Thyroid gland (tissue), 4 donors: ENCODE measurements around the gene IFNGR1. TPM values are rescaled to one million over a fixed set of nuclear protein-coding genes. Genes with fewer than 3 reads are reported as not detected.

Experiments
- DNase-seq, 2 donors: peaks; one replicate each; pipeline ENCODE4 v3.0.0-alpha.2; 2019
- H3K27ac ChIP-seq, 3 donors: fragments of 200-600 bp; sonication (generic); 1 replicate in 2 of 3; 2 replicates in 1 of 3; pipeline ENCODE4 v1.5.1; 2016 to 2019; ENCODE audit warnings: mild to moderate bottlenecking in 1 of 3, moderate library complexity in 1 of 3
- H3K27me3 ChIP-seq: fragments of 200-600 bp; sonication (generic); one replicate; pipeline ENCODE4 v1.5.1; 2019
- H3K36me3 ChIP-seq, 2 donors: fragments of 200-600 bp; sonication (generic); one replicate each; pipeline ENCODE4 v1.5.1; 2016 to 2019
- H3K4me1 ChIP-seq, 2 donors: fragments of 200-600 bp; sonication (generic); one replicate each; pipeline ENCODE4 v1.5.1; 2017 to 2019
- H3K4me3 ChIP-seq, 3 donors: fragments of 200-600 bp; sonication (generic); replicated peaks in 1 of 3; 1 replicate in 2 of 3; 2 replicates in 1 of 3; pipeline ENCODE4 v1.5.1; 2016; ENCODE audit warnings: mild to moderate bottlenecking in 1 of 3
- H3K9me3 ChIP-seq: fragments of 200-600 bp; sonication (generic); one replicate; pipeline ENCODE4 v1.5.1; 2017
- CTCF ChIP-seq, 6 experiments: fragments of 200-600 bp in 3 of 6; fragments of 450-650 bp in 3 of 6; sonication (generic) in 3 of 6; IDR thresholded peaks; one replicate each; pipeline ENCODE4 v1.5.1; 2016 to 2019; ENCODE audit warnings: antibody characterized with exemption in 6 of 6, mild to moderate bottlenecking in 2 of 6, inconsistent platforms in 1 of 6, moderate library complexity in 1 of 6
- POLR2A ChIP-seq, 2 donors: fragments of 450-650 bp; IDR thresholded peaks; one replicate each; pipeline ENCODE4 v1.6.1; 2017; ENCODE audit warnings: antibody characterized with exemption in 2 of 2, mild to moderate bottlenecking in 2 of 2, moderate library complexity in 1 of 2
- WGBS, 2 donors: methylation state at CpG; one replicate each; pipeline ENCODE4 v1.1.5; 2017; 5-methylcytosine and 5-hydroxymethylcytosine counted together
- intact Hi-C: fragments of 100-400 bp; cut with DNase I; formaldehyde crosslinking; loops from one replicate; pipeline ENCODE4 v1.15.1; 2023
- total RNA-seq, 4 donors: library from RNA; depleted of rRNA; stranded (reverse); fragments of >200 nt; gene quantifications; one replicate each; pipeline ENCODE4 v1.2.3, GENCODE V29; 2016

Gene IFNGR1
- total RNA-seq, 4 donors from 2014 or later, result 73.9 to 138 (median 113) TPM

GRCh38 chr6:137167702-137168377 lies 51.3 kb downstream of the IFNGR1 start:
- no peaks in the 10 kb centered on the region for H3K27me3 ChIP-seq
- H3K4me1 ChIP-seq, result no peaks in the 10 kb centered on the region
- no peak for DNase-seq
- no peak overlapping the region for H3K27ac ChIP-seq
- no peaks in the 10 kb centered on the region for H3K36me3 ChIP-seq
- H3K9me3 ChIP-seq, result no peaks in the 10 kb centered on the region
- intact Hi-C loops, result no loop called here
- no peak overlapping the region for H3K4me3 ChIP-seq
- WGBS, 2 donors, result 88 to 95% methylated on average over 4 of the region's 4 CpGs
- TF ChIP-seq CTCF (IDR thresholded peaks at IDR 0.05) (no peak), POLR2A (IDR thresholded peaks at IDR 0.05) (no peak)

- DNase-seq, result no peak
- Histone ChIP-seq H3K27me3 (no peaks in the 10 kb centered on the region), H3K4me3 (no peak overlapping the region), H3K4me1 (no peaks in the 10 kb centered on the region), H3K9me3 (no peaks in the 10 kb centered on the region), H3K36me3 (no peaks in the 10 kb centered on the region), H3K27ac (no peak overlapping the region)
- 85 to 88% methylated on average over 8 of the region's 8 CpGs for WGBS, 2 donors
- intact Hi-C loops, result no loop called here
- TF ChIP-seq POLR2A (IDR thresholded peaks at IDR 0.05) (no peak), CTCF (IDR thresholded peaks at IDR 0.05) (no peak)
Measured at GRCh38 chr6:137166247-137167098, 52.7 kb downstream of the IFNGR1 start.

GRCh38 chr6:137165375-137166246 lies 53.6 kb downstream of the IFNGR1 start:
- H3K27ac ChIP-seq, result no peak overlapping the region
- peak; percentile 9 to 11 for DNase-seq
- WGBS, 2 donors, result 84 to 85% methylated on average over 9 of the region's 9 CpGs
- no peaks in the 10 kb centered on the region for H3K27me3 ChIP-seq
- intact Hi-C loops, result no loop called here
- H3K4me1 ChIP-seq, result no peaks in the 10 kb centered on the region
- no peaks in the 10 kb centered on the region for H3K36me3 ChIP-seq
- H3K9me3 ChIP-seq, result no peaks in the 10 kb centered on the region
- no peak overlapping the region for H3K4me3 ChIP-seq
- no peak for TF ChIP-seq CTCF (IDR thresholded peaks at IDR 0.05)
- TF ChIP-seq POLR2A (IDR thresholded peaks at IDR 0.05), result no peak

GRCh38 chr6:137163732-137164318 lies 55.4 kb downstream of the IFNGR1 start:
- TF ChIP-seq CTCF (IDR thresholded peaks at IDR 0.05) (no peak), POLR2A (IDR thresholded peaks at IDR 0.05) (no peak)
- H3K4me3 ChIP-seq, result no peak overlapping the region
- H3K4me1 ChIP-seq, result no peaks in the 10 kb centered on the region
- no peak for DNase-seq
- no peaks in the 10 kb centered on the region for H3K27me3 ChIP-seq
- no peaks in the 10 kb centered on the region for H3K36me3 ChIP-seq
- 82 to 90% methylated on average over 12 of the region's 12 CpGs for WGBS, 2 donors
- no peak overlapping the region for H3K27ac ChIP-seq
- H3K9me3 ChIP-seq, result no peaks in the 10 kb centered on the region
- intact Hi-C loops, result no loop called here
